NCI-H2081 treated with DMSO at 0.1 percent for 48 hours (cell line): ENCODE results near the gene LRFN4.

Source experiments
- DNase-seq: peaks from one replicate; lab custom pipeline; 2025; lab: John Stamatoyannopoulos, UW

Gene LRFN4

DNA sequence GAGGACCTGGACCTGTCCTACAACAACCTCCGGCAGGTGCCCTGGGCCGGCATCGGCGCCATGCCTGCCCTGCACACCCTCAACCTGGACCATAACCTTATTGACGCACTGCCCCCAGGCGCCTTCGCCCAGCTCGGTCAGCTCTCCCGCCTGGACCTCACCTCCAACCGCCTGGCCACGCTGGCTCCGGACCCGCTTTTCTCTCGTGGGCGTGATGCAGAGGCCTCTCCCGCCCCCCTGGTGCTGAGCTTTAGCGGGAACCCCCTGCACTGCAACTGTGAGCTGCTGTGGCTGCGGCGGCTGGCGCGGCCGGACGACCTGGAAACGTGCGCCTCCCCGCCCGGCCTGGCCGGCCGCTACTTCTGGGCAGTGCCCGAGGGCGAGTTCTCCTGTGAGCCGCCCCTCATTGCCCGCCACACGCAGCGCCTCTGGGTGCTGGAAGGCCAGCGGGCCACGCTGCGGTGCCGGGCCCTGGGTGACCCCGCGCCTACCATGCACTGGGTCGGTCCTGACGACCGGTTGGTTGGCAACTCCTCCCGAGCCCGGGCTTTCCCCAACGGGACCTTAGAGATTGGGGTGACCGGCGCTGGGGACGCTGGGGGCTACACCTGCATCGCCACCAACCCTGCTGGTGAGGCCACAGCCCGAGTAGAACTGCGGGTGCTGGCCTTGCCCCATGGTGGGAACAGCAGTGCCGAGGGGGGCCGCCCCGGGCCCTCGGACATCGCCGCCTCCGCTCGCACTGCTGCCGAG is 1.5 kb downstream of the LRFN4 start:
- no peak for DNase-seq

DNA sequence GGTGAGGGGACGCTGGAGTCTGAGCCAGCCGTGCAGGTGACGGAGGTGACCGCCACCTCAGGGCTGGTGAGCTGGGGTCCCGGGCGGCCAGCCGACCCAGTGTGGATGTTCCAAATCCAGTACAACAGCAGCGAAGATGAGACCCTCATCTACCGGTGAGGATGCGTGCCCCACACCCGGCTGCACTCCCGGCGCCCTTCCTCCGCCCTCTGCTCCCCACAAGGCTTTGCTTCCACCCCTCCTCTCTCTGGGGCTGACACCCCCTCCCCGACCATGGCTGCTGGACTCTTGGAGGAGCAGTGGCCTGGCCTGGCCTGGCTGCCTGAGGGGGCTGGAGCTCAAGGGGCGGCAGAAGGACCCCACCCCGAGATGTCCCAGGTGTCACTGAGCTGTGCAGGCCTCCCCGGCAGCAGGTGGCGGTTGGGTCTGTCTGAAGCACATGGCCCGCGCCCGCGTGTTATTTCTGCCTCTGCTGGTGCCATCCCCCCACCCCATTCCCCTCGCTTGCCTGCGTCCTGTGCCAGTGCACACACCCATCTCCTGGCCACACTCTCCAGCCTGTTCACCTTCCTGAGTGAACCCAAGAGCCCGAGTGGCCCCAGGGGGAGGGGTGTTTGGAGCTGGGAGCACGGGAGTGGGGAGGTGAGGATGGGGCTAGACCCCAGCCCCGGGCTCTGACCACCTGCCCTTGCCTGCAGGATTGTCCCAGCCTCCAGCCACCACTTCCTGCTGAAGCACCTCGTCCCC is 2.2 kb downstream of the LRFN4 start:
- no peak for DNase-seq

DNA sequence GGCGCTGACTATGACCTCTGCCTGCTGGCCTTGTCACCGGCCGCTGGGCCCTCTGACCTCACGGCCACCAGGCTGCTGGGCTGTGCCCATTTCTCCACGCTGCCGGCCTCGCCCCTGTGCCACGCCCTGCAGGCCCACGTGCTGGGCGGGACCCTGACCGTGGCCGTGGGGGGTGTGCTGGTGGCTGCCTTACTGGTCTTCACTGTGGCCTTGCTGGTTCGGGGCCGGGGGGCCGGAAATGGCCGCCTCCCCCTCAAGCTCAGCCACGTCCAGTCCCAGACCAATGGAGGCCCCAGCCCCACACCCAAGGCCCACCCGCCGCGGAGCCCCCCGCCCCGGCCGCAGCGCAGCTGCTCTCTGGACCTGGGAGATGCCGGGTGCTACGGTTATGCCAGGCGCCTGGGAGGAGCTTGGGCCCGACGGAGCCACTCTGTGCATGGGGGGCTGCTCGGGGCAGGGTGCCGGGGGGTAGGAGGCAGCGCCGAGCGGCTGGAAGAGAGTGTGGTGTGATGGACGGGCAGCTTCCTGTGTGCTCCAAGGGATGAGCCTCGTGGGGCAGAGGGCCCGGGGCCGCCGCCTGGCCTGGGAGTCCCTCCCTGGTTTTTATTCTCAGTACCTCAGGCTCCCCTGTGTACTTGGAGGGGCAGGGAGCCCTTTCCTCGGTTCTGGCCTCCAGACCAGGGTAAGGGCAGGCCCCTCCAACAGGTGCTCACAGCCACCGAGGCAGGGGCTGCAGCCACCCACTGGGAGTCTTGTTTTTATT is 3.0 kb downstream of the LRFN4 start:
- no peak for DNase-seq

DNA sequence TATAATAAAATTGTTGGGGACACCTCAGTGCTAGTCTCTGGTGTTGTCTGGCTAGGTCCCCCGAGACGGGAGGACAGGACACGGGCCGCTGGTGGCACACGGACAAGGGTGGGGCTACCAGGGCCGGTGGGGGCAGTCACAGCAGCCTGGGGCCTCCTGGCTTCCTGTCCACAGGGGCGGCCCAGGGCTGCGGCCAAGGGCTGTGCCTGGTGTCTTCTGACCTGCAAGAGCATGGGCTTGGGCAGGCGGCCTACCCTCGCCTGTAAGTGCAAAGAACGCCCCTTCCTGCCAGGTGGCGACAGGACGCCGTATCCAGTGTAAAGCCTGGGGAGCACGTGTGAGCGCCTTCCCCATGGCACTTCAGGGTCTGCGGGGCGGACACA is 3.6 kb downstream of the LRFN4 start:
- DNase-seq = no peak

DNA sequence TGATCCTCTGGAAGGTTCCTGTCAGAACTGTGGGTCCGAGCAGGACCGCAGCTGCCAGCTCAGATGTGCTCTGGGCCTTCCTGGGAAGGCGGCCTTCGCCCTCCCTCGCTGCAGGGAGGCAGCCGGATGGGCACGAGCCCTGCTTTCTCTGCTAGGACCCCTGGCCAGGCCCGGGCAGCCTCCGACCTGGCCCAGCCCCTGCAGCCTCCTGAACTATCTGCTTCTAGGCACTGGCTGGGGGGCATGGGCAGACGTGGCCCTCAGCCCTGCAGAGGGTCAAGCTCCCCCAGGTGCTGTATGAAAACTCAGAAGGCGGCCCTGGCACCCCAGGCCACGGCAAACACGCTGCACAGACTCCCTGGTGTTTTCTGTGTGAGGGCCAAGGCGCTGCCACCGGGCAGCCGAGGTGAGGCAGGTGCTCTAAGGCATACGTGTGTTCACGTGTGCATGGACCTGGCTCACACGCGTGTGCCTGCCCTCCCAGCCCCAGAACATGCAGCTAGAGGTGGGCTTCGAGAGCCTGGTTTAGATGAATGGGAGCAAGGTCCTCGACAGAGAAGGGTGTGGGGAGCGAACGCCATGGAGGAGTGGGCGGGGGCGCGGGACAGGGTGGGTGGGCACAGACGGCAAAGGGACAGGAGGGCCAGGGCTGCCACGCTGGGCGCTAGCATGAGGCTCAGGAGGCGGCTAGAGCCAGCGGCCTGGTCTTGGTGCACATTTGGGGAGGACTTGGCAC is 4.3 kb downstream of the LRFN4 start:
- DNase-seq = no peak

DNA sequence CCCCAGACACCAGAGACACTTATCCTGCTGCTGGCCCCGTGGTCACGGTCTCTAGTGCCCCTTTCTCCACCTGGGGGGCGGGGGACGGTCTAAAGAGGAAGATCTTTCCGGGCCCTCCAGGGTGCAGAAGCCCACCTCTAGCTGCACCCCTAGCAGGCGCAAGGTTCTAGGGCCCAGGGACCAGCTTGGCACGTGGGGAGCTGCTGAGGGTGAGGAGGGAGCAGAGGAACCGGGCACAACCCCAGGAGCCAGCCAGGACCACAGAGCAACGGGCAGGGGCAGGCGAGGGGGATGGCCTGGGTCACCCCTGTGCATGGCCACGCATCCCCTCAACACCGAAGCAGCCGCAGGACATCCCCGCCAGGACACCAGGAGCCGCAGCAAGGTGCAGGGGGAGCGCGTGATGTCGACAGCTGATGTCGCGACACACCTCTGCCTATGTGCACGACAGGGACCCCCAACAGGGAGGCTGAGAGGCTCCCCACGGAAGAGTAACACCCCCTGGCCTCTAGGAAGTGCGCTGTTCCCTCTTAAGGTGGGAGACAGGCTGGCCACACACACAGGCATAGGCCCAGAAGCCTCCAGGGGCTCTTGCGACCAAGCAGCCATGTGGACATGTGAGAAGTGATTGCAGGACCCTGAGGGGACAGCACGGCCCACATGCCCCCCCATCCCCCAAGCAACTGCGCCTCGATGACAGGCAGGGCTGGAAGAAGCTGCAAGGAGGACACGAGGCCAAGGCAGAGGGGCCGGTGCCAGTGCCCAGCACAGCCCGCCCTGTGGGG is 5.1 kb downstream of the LRFN4 start:
- no peak for DNase-seq

DNA sequence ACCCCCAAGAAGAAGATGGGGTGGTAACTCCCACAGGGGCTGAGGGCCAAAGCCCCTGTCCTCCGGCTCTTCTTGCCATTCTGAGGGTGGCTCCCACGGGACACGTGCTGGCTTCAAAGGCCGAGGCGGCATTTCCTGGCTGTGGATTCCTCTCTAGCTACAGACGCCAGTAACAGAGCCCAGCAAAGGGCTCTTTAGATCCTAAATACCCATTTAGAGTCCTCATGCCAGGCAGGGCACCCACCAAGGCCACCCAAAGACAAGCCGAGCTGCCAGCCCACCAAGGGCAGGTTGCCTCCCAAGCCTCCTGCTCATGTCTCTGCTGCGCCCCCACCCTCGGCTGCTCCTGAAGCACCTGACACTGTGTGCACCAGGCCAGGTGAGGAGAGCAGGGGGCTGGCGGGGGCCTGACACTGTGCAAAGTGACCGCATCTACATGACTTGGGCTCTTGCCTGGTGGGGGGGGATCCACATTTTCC is 5.7 kb downstream of the LRFN4 start:
- DNase-seq = no peak

DNA sequence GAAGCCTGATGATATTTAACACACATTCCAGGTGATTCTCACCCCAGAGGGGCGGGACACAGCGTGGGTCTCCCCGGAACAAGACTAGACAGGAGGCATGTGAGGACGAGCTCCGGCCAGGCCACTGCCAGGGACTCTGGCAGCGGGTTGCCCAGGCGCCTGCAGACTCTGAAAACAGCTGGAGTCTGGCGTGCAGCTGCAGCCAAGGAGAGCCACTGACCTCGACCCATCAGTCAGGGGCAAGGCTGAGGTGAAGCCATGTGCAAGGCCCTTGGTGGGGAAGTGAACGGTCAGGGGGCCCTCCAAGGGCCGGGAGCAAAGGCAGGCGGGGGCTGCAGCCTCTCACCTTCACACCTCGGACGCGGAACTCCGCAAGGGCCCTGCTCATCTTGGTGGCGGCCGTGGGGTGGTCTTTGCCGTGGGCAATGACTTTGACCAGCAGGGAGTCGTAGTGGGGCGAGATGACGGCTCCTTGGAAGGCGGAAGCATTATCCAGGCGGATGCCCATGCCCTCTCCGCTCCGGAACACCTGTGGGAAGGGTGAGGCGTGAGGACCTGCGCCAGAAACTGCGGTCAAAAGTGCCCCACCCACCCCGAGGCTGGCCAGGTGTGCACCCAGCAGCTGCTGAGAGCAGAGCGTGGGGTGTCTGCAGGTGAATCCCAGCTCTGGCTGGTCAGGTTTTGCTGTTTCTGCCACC is 6.7 kb downstream of the LRFN4 start:
- DNase-seq = no peak

DNA sequence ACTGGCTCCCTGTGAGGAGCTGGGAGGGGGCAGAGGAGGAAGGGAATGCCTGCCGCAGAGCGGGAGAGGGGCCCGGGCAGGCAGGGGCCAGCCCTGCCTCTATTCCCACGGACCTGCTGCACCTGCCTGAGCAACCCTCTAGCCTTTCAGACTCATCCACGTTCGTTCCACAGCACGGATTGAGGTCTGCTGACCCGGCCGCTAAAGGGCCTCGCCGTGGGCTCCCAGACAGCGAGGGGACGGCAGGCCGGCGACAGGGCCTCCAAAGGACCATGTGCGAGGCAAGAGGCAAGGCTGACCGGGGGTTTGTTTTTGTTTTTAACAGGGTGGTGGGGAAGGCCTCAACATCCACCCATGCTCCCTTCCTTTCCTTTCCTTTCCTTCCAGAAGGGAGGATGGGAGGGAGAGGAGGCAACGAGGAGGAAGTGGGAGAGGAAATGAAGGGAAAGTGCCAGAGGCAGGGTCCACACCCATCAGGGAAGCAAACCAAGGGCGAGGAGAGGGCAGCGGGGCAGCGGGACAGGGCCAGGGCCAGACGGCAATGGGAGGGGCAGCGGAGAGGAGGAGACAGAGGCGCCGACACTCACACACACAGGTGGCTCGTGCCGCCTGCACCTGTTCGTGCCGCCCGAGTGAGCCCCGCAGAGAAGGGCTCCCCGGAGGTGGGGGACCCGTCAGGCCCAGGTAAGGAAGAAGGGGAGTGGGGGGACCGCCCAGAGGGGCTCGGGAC is 7.5 kb downstream of the LRFN4 start:
- no peak for DNase-seq

DNA sequence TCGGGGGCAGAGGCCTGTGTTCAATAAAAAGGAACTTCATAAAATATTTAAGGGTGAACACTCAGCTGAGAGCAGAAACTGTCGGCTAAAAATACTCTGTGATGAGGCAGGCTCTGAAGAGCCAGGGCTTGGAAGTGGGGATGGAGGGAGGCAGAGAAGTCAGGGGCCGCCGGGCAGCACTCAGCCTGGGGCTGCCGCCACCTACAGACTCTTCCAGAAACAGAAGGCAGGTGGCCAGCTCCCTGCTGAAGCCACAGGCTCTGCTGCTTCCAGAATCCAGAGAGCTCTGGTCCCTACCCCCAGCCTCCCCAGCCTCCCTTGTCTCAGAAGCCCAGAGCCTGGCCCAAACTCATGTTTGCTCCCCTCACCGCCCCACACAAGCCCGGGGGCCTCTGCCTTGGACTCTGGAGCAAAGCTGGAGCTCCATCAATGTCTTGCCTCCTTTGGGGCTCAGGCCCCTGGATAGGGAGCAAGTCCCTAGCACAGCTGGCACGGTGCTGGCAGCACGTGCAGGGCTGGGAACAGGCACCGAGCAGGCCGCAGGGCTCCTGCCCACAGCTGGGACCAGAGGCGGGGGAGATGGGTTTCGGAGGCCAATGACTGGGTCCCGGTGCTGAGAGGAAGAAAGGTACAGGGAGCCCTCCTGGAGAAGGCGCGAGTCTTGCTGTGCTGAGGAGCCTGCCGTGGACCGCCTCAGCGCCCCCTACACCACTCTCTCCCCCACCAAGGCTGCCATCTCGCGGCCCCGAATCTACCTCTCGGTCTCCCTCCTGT is 8.2 kb downstream of the LRFN4 start:
- DNase-seq = no peak

DNA sequence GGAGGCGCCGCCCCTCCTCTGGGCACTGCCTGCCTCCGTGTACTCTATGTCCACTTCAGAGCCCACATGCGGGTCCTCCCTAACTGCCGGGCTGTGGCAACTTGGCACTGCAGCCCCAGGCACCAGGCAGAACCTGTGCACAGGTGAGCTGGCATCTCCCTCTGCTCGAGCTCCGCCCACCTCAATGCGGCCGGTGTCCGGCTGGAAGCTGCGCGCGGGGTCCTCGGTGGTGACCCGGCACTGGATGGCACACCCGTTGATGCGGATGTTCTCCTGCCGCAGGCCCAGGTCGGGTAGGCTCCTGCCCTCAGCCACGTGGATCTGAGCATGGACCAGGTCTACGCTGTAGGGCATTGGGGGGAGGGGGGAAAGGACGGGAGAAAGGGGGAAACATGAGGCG is 9.1 kb downstream of the LRFN4 start:
- no peak for DNase-seq

DNA sequence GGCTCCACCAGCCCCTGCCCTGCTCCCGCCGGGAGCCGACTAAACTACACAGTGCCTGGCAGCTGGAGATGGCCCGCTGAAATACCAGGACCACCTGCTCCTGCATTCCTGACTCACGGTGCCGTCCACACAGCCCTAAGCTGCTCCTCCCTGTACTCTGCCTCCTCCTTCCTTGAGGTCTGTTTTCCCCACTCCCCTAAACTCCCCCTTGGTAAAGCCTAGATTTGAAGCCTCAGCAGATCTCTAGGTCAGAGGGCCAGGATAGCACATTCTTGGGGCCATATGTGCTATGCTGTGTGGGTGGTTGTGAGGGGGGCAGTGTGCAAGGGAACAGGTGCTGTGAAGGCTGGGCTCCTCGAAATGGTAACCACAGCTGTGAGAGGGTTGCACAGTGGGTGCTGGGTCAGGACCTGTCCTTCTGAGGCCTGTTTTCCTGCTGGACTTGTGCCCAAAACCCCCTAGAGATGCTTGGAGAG is 9.7 kb downstream of the LRFN4 start:
- no peak for DNase-seq

DNA sequence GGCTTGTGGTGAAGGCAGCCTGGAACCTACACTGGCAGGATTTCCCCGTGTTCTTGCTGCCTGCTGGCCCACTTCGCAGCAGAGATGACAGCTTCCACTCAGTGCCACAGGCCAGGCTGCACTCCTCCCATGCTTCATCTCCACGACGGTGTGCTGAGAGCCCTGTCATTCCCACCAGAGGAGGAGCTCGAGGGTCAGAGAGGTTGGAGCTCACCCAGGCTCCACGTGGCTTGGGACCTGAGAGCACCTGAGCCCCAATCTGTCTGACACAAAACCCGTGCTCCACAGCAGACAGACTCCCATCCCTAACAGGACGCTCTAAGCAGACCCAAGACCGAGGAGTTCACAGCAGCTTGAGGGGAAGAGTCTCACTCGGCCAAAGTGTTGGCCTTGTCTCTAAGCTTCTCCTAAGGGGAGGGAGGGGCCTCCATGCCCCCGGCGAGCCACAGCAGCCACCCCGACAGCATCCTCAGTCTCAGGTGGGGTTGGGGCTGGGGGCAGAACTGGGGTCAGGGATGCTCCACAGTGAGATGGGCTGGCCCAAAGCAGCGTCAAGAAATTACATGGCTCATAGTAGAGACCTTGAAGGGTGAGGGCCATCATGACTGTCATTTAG is 10.7 kb downstream of the LRFN4 start:
- DNase-seq = no peak

DNA sequence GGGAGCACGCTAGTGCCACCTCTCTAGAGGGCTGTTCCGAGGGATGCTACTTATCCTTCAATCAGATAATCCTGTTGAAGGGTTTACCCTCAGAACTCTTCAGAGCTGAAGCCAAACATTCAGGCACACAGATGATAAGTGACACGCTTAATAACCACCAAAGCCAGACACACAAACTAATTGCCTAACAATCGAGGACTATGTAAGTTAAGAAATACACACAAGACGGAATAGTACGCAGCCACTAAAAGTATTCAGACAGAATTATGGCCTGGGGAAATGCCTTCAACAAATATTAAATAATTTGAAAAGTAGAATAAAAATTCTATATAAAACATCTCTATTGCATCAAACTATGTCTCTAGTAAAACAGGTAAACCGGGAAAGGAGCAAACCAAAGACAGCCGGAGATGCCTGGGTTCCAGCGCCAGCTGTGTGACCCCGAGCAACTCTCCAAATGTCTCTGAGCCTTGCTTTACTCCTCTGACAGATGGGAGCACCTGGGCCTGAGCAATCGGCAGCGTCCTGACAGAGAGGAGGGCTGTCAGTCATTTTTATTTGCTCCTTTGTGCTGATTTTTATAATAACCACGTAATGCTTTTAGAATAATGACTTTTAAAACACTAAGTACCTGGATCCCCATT is 11.3 kb downstream of the LRFN4 start:
- no peak for DNase-seq

DNA sequence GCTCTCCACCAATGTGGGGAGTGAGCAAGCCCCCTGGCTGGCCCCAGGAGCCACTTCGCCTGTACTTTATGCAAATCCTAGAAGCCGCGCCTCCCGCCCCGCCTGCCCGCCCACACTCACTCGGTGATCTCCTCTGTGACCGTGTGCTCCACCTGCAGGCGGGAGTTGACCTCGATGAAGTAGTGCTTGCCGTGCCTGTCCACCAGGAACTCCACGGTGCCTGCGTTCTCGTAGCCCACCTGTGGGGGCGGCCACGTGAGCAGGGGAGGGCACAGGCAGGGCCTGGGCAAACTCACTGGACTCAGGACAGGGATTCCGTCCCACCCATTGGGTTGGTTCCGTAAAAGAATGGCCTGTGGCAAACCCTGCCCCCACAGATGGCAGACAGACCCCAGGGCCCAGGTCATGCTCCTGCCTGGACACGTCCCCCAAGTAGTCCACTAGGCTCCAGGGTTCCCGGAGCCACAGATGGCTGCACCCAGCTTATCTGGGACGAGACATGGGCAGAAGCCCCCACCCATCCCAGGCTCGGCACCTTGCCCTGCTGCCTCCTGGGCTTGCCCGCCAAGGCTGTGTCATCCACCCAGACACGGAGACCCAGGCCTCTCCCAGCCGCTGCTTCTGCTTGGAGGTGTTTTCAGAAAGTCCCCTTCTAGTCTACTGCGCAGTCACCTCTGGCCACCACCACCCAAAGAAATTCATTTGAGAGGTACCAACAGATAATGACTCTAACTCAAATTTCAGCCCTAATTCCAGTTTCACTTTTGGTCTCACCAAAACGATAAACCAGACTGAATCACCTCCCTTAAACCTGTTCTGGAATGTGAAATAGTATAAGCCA is 12.1 kb downstream of the LRFN4 start:
- DNase-seq = no peak

DNA sequence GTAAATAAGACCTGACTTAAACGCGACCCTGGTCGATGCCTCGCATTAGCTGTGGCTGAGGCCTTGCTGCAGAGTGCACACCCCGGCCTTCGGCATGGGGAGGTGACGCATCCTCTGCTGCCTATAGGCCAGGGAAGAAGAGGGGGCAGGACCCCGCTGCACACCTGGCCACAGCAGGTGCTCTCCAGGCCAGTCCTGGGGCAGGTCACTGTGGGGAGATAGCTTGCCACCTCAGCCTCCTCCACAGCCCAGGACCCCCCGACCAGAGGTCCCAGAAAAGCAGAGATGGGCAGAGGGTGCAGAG is 12.7 kb downstream of the LRFN4 start:
- no peak for DNase-seq

DNA sequence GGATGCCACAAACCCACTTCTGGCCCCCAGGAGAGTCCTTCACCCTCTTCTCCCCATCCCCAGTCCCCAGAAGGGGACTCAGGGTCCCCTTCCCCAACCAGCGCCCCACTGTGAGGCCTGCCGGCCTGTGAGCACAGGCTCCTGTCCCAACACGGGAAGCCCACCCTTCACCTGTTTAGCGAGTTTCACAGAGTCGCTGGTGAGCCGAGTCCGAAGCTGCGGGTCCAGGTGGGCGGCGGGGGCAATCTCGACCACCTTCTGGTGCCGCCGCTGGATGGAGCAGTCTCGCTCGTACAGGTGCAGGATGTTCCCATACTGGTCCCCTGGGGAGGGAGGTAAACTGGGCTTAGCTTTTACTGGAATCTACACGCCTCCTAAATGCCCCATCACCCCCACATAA is 13.3 kb downstream of the LRFN4 start:
- no peak for DNase-seq
